NOMO-1 (cell line): ENCODE results near the gene MARK2.
"Not testable (repeated sequence)": the region's sequence is repeated elsewhere in the genome, so short reads cannot be mapped to it uniquely, and the experiment has no call there.

Source experiments
- DNase-seq, 2 experiments: peaks; one replicate each; lab custom pipeline; 2025; ENCODE audit not compliant: unreplicated experiment in 2 of 2; lab: John Stamatoyannopoulos, UW

MARK2 gene

GRCh38 chr11:63838678-63839507 lies at the start of gene MARK2:
MARK2 (plus strand) TSS chr11:63839110; CDS start chr11:63839507, 397 bp downstream.
- DNase-seq: peak; percentile 99

- DNase-seq: no peak
Observed at GRCh38 chr11:63791495-63792167, 47.3 kb upstream of the MARK2 start.

GRCh38 chr11:63793161-63793560 lies 45.7 kb upstream of the MARK2 start:
- no peak for DNase-seq

- DNase-seq: no peak
Observed at GRCh38 chr11:63795066-63795465, 43.8 kb upstream of the MARK2 start.

GRCh38 chr11:63800921-63801320 lies 38.0 kb upstream of the MARK2 start:
- DNase-seq: no peak

- no peak for DNase-seq
Observed at GRCh38 chr11:63802637-63803414, 36.1 kb upstream of the MARK2 start.

- DNase-seq: no peak
Observed at GRCh38 chr11:63804259-63804658, 34.7 kb upstream of the MARK2 start.

- DNase-seq: no peak
Observed at GRCh38 chr11:63805844-63806415, 33.0 kb upstream of the MARK2 start.

GRCh38 chr11:63810383-63810782 lies 28.5 kb upstream of the MARK2 start:
- DNase-seq: not testable (repeated sequence)

GRCh38 chr11:63811522-63811921 lies 27.4 kb upstream of the MARK2 start:
- no peak for DNase-seq

GRCh38 chr11:63813035-63813562 lies 25.8 kb upstream of the MARK2 start, which contains the start of gene SPINDOC:
SPINDOC (plus strand) TSS chr11:63813456; CDS start chr11:63813687, 231 bp downstream.
- DNase-seq: peak; percentile 45 to 59

- DNase-seq: peak; percentile 25 to 36
Observed at GRCh38 chr11:63813563-63814382, 25.1 kb upstream of the MARK2 start.

GRCh38 chr11:63814383-63814736 lies 24.6 kb upstream of the MARK2 start:
- DNase-seq: no peak

- DNase-seq: no peak
Observed at GRCh38 chr11:63816166-63816565, 22.7 kb upstream of the MARK2 start.

GRCh38 chr11:63816732-63817131 lies 22.2 kb upstream of the MARK2 start:
- DNase-seq: no peak

- DNase-seq: no peak
Observed at GRCh38 chr11:63817758-63818498, 21.0 kb upstream of the MARK2 start.

GRCh38 chr11:63818609-63819008 lies 20.3 kb upstream of the MARK2 start:
- no peak for DNase-seq

GRCh38 chr11:63821411-63821810 lies 17.5 kb upstream of the MARK2 start:
- no peak for DNase-seq
